ENCODE measurements around the gene DNAJB14.
"Not testable (repeated sequence)": the region's sequence is repeated elsewhere in the genome, so short reads cannot be mapped to it uniquely, and the experiment has no call there.

DNAJB14 gene

GRCh38 chr4:99946356-99947189 lies at the start of gene DNAJB14:
DNAJB14 (minus strand) TSS chr4:99946618; CDS start chr4:99946571, 47 bp downstream.
- DNase-seq = peak; percentile 33

- no peak for DNase-seq
These were observed 45.3 kb upstream of the DNAJB14 start for GRCh38 chr4:99991741-99992140.

GRCh38 chr4:99987681-99988080 lies 41.3 kb upstream of the DNAJB14 start:
- no peak for DNase-seq

- DNase-seq = no peak
These were observed 40.4 kb upstream of the DNAJB14 start for GRCh38 chr4:99986792-99987191.

- no peak for DNase-seq
These were observed 37.0 kb upstream of the DNAJB14 start for GRCh38 chr4:99983289-99983943.

- no peak for DNase-seq
These were observed 33.5 kb upstream of the DNAJB14 start for GRCh38 chr4:99979872-99980271.

- DNase-seq = no peak
These were observed 25.2 kb upstream of the DNAJB14 start for GRCh38 chr4:99971453-99972111.

- no peak for DNase-seq
These were observed 21.9 kb upstream of the DNAJB14 start for GRCh38 chr4:99968330-99968729.

- no peak for DNase-seq
These were observed 20.3 kb upstream of the DNAJB14 start for GRCh38 chr4:99966692-99967091.

GRCh38 chr4:99965674-99966350 lies 19.4 kb upstream of the DNAJB14 start:
- no peak for DNase-seq

GRCh38 chr4:99965173-99965572 lies 18.8 kb upstream of the DNAJB14 start:
- DNase-seq = no peak

- DNase-seq = no peak
These were observed 15.3 kb upstream of the DNAJB14 start for GRCh38 chr4:99961711-99962110.

- DNase-seq = no peak
These were observed 14.2 kb upstream of the DNAJB14 start for GRCh38 chr4:99960648-99961047.

- DNase-seq = not testable (repeated sequence)
These were observed 11.8 kb upstream of the DNAJB14 start for GRCh38 chr4:99958207-99958606.

- no peak for DNase-seq
These were observed 4.5 kb upstream of the DNAJB14 start for GRCh38 chr4:99950913-99951254.

- DNase-seq = peak; percentile 91
These were observed 3.8 kb upstream of the DNAJB14 start, which contains the start of gene H2AZ1 for GRCh38 chr4:99949999-99950912. H2AZ1 (minus strand) TSS chr4:99950275; CDS start chr4:99950170, 105 bp downstream.

GRCh38 chr4:99949034-99949998 lies 2.9 kb upstream of the DNAJB14 start:
- DNase-seq = peak; percentile 88

- DNase-seq = no peak
These were observed 1.2 kb upstream of the DNAJB14 start for GRCh38 chr4:99947608-99948007.

- DNase-seq = no peak
These were observed 766 bp upstream of the DNAJB14 start for GRCh38 chr4:99947190-99947578.

- no peak for DNase-seq
These were observed 581 bp downstream of the DNAJB14 start for GRCh38 chr4:99945718-99946355.
